Measurements from ENCODE around the gene CNGA4. TPM values are rescaled to one million over a fixed set of nuclear protein-coding genes. Genes with fewer than 3 reads are reported as not detected.

Gene CNGA4
- polyA plus RNA-seq, 3 donors = 0.69 TPM; not detected in 2

DNA sequence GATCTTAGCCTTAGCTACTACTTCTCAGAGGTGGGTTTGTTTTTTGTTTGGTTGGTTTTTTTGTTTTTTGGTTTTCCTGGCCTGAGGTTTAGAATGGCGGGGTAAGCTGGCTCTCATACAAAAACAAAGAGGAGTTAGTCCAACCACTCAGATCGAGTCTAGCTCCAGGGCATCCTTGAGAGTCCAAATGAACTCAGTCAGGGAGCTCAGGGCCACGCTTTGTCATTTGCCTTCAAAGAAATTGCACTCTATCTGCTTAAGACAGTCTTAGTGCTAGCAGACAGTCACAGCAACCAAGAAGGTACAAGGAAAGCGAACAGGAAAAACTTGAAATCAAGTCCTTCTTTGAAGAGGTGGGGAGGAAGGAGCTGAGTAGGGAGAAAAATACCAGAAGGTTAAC lies 22.4 kb upstream of the CNGA4 start:
- H3K4me1 ChIP-seq (ENCODE audit: control insufficient read depth in 1 of 2, insufficient read depth in 2 of 2, low read length in 2 of 2) = peaks cover 39 to 59% of the 10 kb centered on the region in 2 donors
- no peak overlapping the region for H3K9ac ChIP-seq (ENCODE audit: insufficient read depth, low read length, poor library complexity, severe bottlenecking)
- TF ChIP-seq, protein P1, sequence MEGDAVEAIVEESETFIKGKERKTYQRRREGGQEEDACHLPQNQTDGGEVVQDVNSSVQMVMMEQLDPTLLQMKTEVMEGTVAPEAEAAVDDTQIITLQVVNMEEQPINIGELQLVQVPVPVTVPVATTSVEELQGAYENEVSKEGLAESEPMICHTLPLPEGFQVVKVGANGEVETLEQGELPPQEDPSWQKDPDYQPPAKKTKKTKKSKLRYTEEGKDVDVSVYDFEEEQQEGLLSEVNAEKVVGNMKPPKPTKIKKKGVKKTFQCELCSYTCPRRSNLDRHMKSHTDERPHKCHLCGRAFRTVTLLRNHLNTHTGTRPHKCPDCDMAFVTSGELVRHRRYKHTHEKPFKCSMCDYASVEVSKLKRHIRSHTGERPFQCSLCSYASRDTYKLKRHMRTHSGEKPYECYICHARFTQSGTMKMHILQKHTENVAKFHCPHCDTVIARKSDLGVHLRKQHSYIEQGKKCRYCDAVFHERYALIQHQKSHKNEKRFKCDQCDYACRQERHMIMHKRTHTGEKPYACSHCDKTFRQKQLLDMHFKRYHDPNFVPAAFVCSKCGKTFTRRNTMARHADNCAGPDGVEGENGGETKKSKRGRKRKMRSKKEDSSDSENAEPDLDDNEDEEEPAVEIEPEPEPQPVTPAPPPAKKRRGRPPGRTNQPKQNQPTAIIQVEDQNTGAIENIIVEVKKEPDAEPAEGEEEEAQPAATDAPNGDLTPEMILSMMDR (IDR thresholded peaks at IDR 0.05) = no peak
- Mint-ChIP-seq H3K27ac (peak overlapping the region in 4 of 7 donors; percentile 10 to 73 (median 33)), H3K9me3 (no peaks in the 10 kb centered on the region), H3K27me3 (ENCODE audit: low read depth in 3 of 3) (peaks cover 0 to 3% (median 0%) of the 10 kb centered on the region in 3 donors), H3K4me3 (no peak overlapping the region), H3K4me1 (peaks cover 19% of the 10 kb centered on the region), H3K36me3 (peaks cover 0 to 54% of the 10 kb centered on the region in 2 donors)
- no peak for DNase-seq
- 100% methylated on average over 3 of the region's 4 CpGs for WGBS (ENCODE audit: insufficient coverage)
- peaks cover 72 to 90% of the 10 kb centered on the region in 2 donors for H3K36me3 ChIP-seq (replicated peaks in 1 of 2; ENCODE audit: control insufficient read depth in 1 of 2, insufficient read depth in 2 of 2, low read length in 2 of 2)
- intact Hi-C loops (cut with micrococcal nuclease) = no loop called here
- H2AFZ ChIP-seq (ENCODE audit: insufficient read depth, low read depth, low read length, poor library complexity, severe bottlenecking) = no peak overlapping the region
- H3K27ac ChIP-seq (ENCODE audit: low read depth in 1 of 2, low read length in 2 of 2) = peak overlapping the region in 1 of 2 donors; percentile 3
- no peaks in the 10 kb centered on the region for H3K27me3 ChIP-seq (ENCODE audit: control insufficient read depth in 2 of 2, insufficient read depth in 2 of 2, low read length in 2 of 2)
- no peaks in the 10 kb centered on the region for H3K9me3 ChIP-seq (replicated peaks in 1 of 2; ENCODE audit: control insufficient read depth in 1 of 2, insufficient read depth in 1 of 2, low read length in 2 of 2)
- H4K20me1 ChIP-seq (ENCODE audit: insufficient read depth, low read length) = peaks cover 14% of the 10 kb centered on the region
- no peak overlapping the region for H3K4me2 ChIP-seq (replicated peaks; ENCODE audit: extremely low read depth, low read length, poor library complexity, severe bottlenecking)
- peaks cover 4% of the 10 kb centered on the region for H3K79me2 ChIP-seq (ENCODE audit: insufficient read depth, low read length)
- H3K4me3 ChIP-seq (replicated peaks in 1 of 3; ENCODE audit: low read depth in 2 of 3, low read length in 3 of 3) = no peak overlapping the region

DNA sequence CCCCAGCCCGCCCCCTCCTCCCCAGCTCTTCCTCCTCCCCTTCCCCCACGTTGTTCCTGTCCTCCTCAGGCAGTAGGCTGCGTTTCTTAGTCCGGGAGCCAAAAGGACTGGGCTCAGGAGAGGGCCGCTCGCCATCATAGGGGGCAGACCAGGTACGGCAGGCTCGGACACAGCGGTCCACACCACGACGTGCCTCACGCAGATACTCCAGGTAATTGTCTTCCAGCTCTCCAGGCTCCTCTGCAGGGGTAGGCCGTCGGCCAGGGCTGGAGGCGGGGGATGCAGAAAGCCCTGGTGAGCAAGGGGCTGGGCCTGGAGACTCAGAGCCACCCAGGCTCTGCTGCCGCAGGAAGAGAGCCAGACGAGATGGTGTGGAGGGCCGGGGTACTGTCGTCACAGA lies 21.2 kb upstream of the CNGA4 start:
- Histone ChIP-seq H4K20me1 (ENCODE audit: insufficient read depth, low read length) (peaks cover 14% of the 10 kb centered on the region), H3K27ac (ENCODE audit: low read depth in 1 of 2, low read length in 2 of 2) (no peak overlapping the region), H3K9me3 (replicated peaks in 1 of 2; ENCODE audit: control insufficient read depth in 1 of 2, insufficient read depth in 1 of 2, low read length in 2 of 2) (no peaks in the 10 kb centered on the region), H3K9ac (ENCODE audit: insufficient read depth, low read length, poor library complexity, severe bottlenecking) (no peak overlapping the region), H3K4me3 (replicated peaks in 1 of 3; ENCODE audit: low read depth in 2 of 3, low read length in 3 of 3) (no peak overlapping the region), H3K27me3 (ENCODE audit: control insufficient read depth in 2 of 2, insufficient read depth in 2 of 2, low read length in 2 of 2) (no peaks in the 10 kb centered on the region), H3K4me2 (replicated peaks; ENCODE audit: extremely low read depth, low read length, poor library complexity, severe bottlenecking) (no peak overlapping the region), H3K4me1 (ENCODE audit: control insufficient read depth in 1 of 2, insufficient read depth in 2 of 2, low read length in 2 of 2) (peaks cover 36 to 56% of the 10 kb centered on the region in 2 donors), H3K36me3 (replicated peaks in 1 of 2; ENCODE audit: control insufficient read depth in 1 of 2, insufficient read depth in 2 of 2, low read length in 2 of 2) (peaks cover 78 to 94% of the 10 kb centered on the region in 2 donors), H3K79me2 (ENCODE audit: insufficient read depth, low read length) (peaks cover 3% of the 10 kb centered on the region), H2AFZ (ENCODE audit: insufficient read depth, low read depth, low read length, poor library complexity, severe bottlenecking) (no peak overlapping the region)
- TF ChIP-seq, protein P1 (IDR thresholded peaks at IDR 0.05) = no peak
- intact Hi-C loops (cut with micrococcal nuclease) = no loop called here
- Mint-ChIP-seq H3K9me3 (no peaks in the 10 kb centered on the region), H3K27me3 (ENCODE audit: low read depth in 3 of 3) (peaks cover 0 to 3% (median 0%) of the 10 kb centered on the region in 3 donors), H3K4me3 (no peak overlapping the region), H3K36me3 (peaks cover 0 to 67% of the 10 kb centered on the region in 2 donors), H3K4me1 (peaks cover 29% of the 10 kb centered on the region), H3K27ac (peak overlapping the region in 1 of 7 donors; percentile 70)
- DNase-seq = no peak
- over 99% methylated on average over 15 of the region's 19 CpGs for WGBS (ENCODE audit: insufficient coverage)
